HCT116 (cell line): ENCODE data around the gene TOPORS. TPM values are rescaled to one million over a fixed set of nuclear protein-coding genes. Genes with fewer than 3 reads are reported as not detected.

ENCODE experiments used
- ATAC-seq: fragments of 200-7000 bp; cut with Tn5 transposase; 2 replicates; pipeline ENCODE4 v1.9.1; 2020; ENCODE audit warnings: mild to moderate bottlenecking, moderate library complexity
- BruUV-seq: library from RNA; stranded (reverse); fragments of 400-500 nt; replicated peaks from 2 replicates; lab custom pipeline; 2021; lab: Mats Ljungman, UMichigan
- CTCF ChIA-PET: fragments of 300-600 bp; sonication (Branson Sonifier 250); formaldehyde crosslinking; loops from one replicate; lab custom pipeline; 2021; ENCODE audit warnings: antibody characterized with exemption; lab: Charles Lee
- POLR2A ChIA-PET: fragments of 300-600, 350-600 bp; sonication (Branson Sonifier 250); formaldehyde crosslinking; loops from one replicate; lab custom pipeline; 2021; ENCODE audit warnings: antibody characterized with exemption; lab: Charles Lee
- RAD21 ChIA-PET, 2 experiments: fragments of 300-600 bp; sonication (Branson Sonifier 250); formaldehyde crosslinking; loops; one replicate each; lab custom pipeline; 2023; ENCODE audit warnings: low total read pairs in 2 of 2; ENCODE audit not compliant: uncharacterized antibody in 2 of 2, unreplicated experiment in 2 of 2, low non-redundant PET in 1 of 2; lab: Charles Lee
- DNase-seq: peaks from one replicate; pipeline ENCODE4 v3.0.0-alpha.2; 2010; ENCODE audit warnings: low read depth, low spot score
- H2AFZ ChIP-seq: fragments of 200-600 bp; shearing (Covaris generic), sonication (generic); 2 replicates; pipeline ENCODE4 v1.6.1; 2017; ENCODE audit warnings: low read depth, mixed run types, mixed read lengths, antibody characterized with exemption, low read length; ENCODE audit not compliant: poor library complexity, severe bottlenecking
- H3K27ac ChIP-seq: 2 replicates; pipeline ENCODE4 v1.5.1; 2012; ENCODE audit warnings: low read depth, low read length
- H3K27me3 ChIP-seq: fragments of 200-600 bp; sonication (generic); 2 replicates; pipeline ENCODE4 v1.6.1; 2016; ENCODE audit warnings: mixed run types, low read length, mixed read lengths; ENCODE audit not compliant: insufficient read depth
- H3K36me3 ChIP-seq, 2 experiments: fragments of 200-500 bp in 1 of 2; fragments of 200-600 bp in 1 of 2; sonication (Bioruptor generic) in 1 of 2; sonication (generic) in 1 of 2; 2 replicates each; pipeline versions ENCODE4 v1.5.1 to v1.6.1; 2014 to 2016; ENCODE audit warnings: low read length in 2 of 2, inconsistent platforms in 1 of 2, mixed read lengths in 1 of 2, mixed run types in 1 of 2; ENCODE audit not compliant: insufficient read depth in 2 of 2, control insufficient read depth in 1 of 2
- H3K4me1 ChIP-seq, 2 experiments: fragments of 200-600 bp in 1 of 2; sonication (generic) in 1 of 2; 2 replicates each; pipeline versions ENCODE4 v1.5.1 to v1.6.1; 2012 to 2017; ENCODE audit warnings: low read length in 2 of 2, inconsistent platforms in 1 of 2, mild to moderate bottlenecking in 1 of 2, mixed read lengths in 1 of 2, mixed run types in 1 of 2, moderate library complexity in 1 of 2; ENCODE audit not compliant: insufficient read depth in 2 of 2, control insufficient read depth in 1 of 2
- H3K4me2 ChIP-seq: fragments of 200-600 bp; sonication (generic); 2 replicates; pipeline ENCODE4 v1.6.1; 2017; ENCODE audit warnings: mixed run types, low read length, mixed read lengths
- H3K4me3 ChIP-seq, 2 experiments: fragments of 200-600 bp in 1 of 2; sonication (generic) in 1 of 2; replicated peaks in 1 of 2; 2 replicates each; pipeline ENCODE4 v1.5.1; 2011 to 2016; ENCODE audit warnings: low read length in 2 of 2, control low read depth in 1 of 2, low read depth in 1 of 2, mild to moderate bottlenecking in 1 of 2, mixed read lengths in 1 of 2, mixed run types in 1 of 2
- H3K79me2 ChIP-seq: fragments of 200-600 bp; sonication (generic); 2 replicates; pipeline ENCODE4 v1.6.1; 2017; ENCODE audit warnings: mild to moderate bottlenecking, mixed run types, low read length, moderate library complexity, mixed read lengths; ENCODE audit not compliant: insufficient read depth
- H3K9ac ChIP-seq: fragments of 200-600 bp; sonication (generic); 2 replicates; pipeline ENCODE4 v1.6.1; 2016; ENCODE audit warnings: low read length, mixed read lengths
- H3K9me2 ChIP-seq: fragments of 200-600 bp; sonication (generic), shearing (Covaris generic); 2 replicates; pipeline ENCODE4 v1.6.1; 2017; ENCODE audit warnings: mixed run types, mild to moderate bottlenecking, moderate library complexity; ENCODE audit not compliant: insufficient read depth
- H3K9me3 ChIP-seq, 2 experiments: fragments of 200-500 bp in 1 of 2; fragments of 200-600 bp in 1 of 2; sonication (Bioruptor generic) in 1 of 2; sonication (generic) in 1 of 2; 2 replicates each; pipeline ENCODE4 v1.6.1; 2014 to 2017; ENCODE audit warnings: low read length in 2 of 2, mixed read lengths in 2 of 2, inconsistent platforms in 1 of 2, low read depth in 1 of 2, mild to moderate bottlenecking in 1 of 2, mixed run types in 1 of 2, moderate library complexity in 1 of 2; ENCODE audit not compliant: control insufficient read depth in 1 of 2, insufficient read depth in 1 of 2
- H4K20me1 ChIP-seq: fragments of 200-600 bp; sonication (generic), shearing (Covaris generic); 2 replicates; pipeline ENCODE4 v1.6.1; 2017; ENCODE audit warnings: mixed run types, mild to moderate bottlenecking, moderate library complexity; ENCODE audit not compliant: insufficient read depth
- ATF3 ChIP-seq: IDR thresholded peaks from 2 replicates; pipeline ENCODE4 v1.6.1; 2012
- CBX3 ChIP-seq: IDR thresholded peaks from 2 replicates; pipeline ENCODE4 v1.6.1; 2012; ENCODE audit warnings: low read depth
- EGR1 ChIP-seq: IDR thresholded peaks from 2 replicates; pipeline ENCODE4 v1.6.1; 2012; ENCODE audit warnings: low read depth
- ELF1 ChIP-seq: IDR thresholded peaks from 2 replicates; pipeline ENCODE4 v1.6.1; 2012; ENCODE audit warnings: low read depth, borderline replicate concordance
- EZH2 ChIP-seq: fragments of 200-600 bp; sonication (generic); IDR thresholded peaks from 2 replicates; pipeline ENCODE4 v1.6.1; 2017; ENCODE audit warnings: antibody characterized with exemption, mixed run types
- EZH2phosphoT487 ChIP-seq: fragments of 200-600 bp; IDR thresholded peaks from 2 replicates; pipeline ENCODE4 v1.6.1; 2018; ENCODE audit warnings: antibody characterized with exemption, borderline replicate concordance
- FOSL1 ChIP-seq: IDR thresholded peaks from 2 replicates; pipeline ENCODE4 v1.6.1; 2012; ENCODE audit warnings: low read depth
- JUND ChIP-seq: IDR thresholded peaks from 2 replicates; pipeline ENCODE4 v1.6.1; 2012
- POLR2A ChIP-seq: IDR thresholded peaks from 2 replicates; pipeline ENCODE4 v1.7.0; 2011; ENCODE audit warnings: borderline replicate concordance; ENCODE audit not compliant: insufficient read depth, insufficient read length; ENCODE audit errors: extremely low read depth
- RAD21 ChIP-seq: IDR thresholded peaks from 2 replicates; pipeline ENCODE4 v1.6.1; 2012; ENCODE audit warnings: low read depth, mild to moderate bottlenecking
- SRF ChIP-seq: IDR thresholded peaks from 2 replicates; pipeline ENCODE4 v1.6.1; 2012; ENCODE audit warnings: low read depth
- TCF7L2 ChIP-seq: IDR thresholded peaks from 2 replicates; pipeline ENCODE4 v1.7.0; 2011; ENCODE audit warnings: borderline replicate concordance, inconsistent platforms; ENCODE audit not compliant: insufficient read depth, insufficient read length; ENCODE audit errors: extremely low read depth
- YY1 ChIP-seq: IDR thresholded peaks from 2 replicates; pipeline ENCODE4 v1.6.1; 2011; ENCODE audit warnings: low read length, low read depth, moderate library complexity, mild to moderate bottlenecking; ENCODE audit not compliant: insufficient replicate concordance; ENCODE audit errors: extremely low read depth
- ZFX ChIP-seq: fragments of 450-650 bp; IDR thresholded peaks from 2 replicates; pipeline ENCODE4 v1.6.1; 2017
- ZNF274 ChIP-seq: fragments of 200-500 bp; sonication (Bioruptor generic); IDR thresholded peaks from 2 replicates; pipeline ENCODE4 v1.6.1; 2014; ENCODE audit warnings: mild to moderate bottlenecking, low read depth, low read length, inconsistent platforms
- intact Hi-C: fragments of 100-400 bp; cut with micrococcal nuclease; formaldehyde crosslinking; loops from 2 replicates; pipeline ENCODE4 v1.10.0; 2022
- total RNA-seq: library from RNA; stranded (reverse); gene quantifications from one replicate; pipeline ENCODE4 v1.2.1, GENCODE V29; 2021; ENCODE audit not compliant: unreplicated experiment
- TF ChIP-seq, protein P1 (sequence below): IDR thresholded peaks from 2 replicates; pipeline ENCODE4 v1.6.1; 2012
- TF ChIP-seq, protein P2 (sequence below): IDR thresholded peaks from 2 replicates; pipeline ENCODE4 v1.6.1; 2012; ENCODE audit warnings: low read depth

Gene TOPORS
- total RNA-seq, 1 experiment from 2014 or later: 12.7 TPM

GRCh38 chr9:32543047-32543446, 9.3 kb downstream of the TOPORS start (continued):
- TF ChIP-seq EGR1: no peak
- no peak for TF ChIP-seq JUND
- TF ChIP-seq, protein P1, sequence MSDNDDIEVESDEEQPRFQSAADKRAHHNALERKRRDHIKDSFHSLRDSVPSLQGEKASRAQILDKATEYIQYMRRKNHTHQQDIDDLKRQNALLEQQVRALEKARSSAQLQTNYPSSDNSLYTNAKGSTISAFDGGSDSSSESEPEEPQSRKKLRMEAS: no peak
- TF ChIP-seq POLR2A: no peak
- TF ChIP-seq ATF3: no peak
- TF ChIP-seq, all 23 proteins: peak for 0

DNA sequence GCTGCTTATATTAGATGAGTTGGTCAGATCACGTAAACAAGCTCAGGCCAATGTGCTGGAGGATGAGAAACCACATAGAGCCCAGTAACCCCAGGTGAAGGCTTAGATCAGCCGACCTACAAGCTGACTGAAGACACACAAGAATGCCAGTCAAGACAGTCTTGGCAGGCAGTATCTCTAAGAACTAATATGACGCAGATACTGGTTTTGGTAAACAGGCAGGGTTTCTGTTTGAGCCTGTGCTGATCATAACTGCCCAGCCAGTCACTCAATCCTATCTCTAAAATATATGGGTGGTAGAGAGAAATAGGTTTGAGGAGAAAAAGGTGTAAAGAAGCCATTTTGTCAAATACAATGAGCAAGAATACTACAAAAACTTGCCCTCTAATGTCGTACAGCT, 18.6 kb downstream of the TOPORS start:
- Histone ChIP-seq H3K9me2 (no peaks in the 10 kb centered on the region), H2AFZ (no peak overlapping the region), H3K9ac (no peak overlapping the region), H3K27me3 (no peaks in the 10 kb centered on the region), H3K4me3 (no peak overlapping the region), H4K20me1 (no peaks in the 10 kb centered on the region), H3K4me1 (no peaks in the 10 kb centered on the region)
- RAD21 ChIA-PET: no interaction called here
- no peak for DNase-seq
- intact Hi-C loops: no loop called here
- ATAC-seq: no peak
- TF ChIP-seq CBX3: no peak
- TF ChIP-seq EGR1: no peak
- TF ChIP-seq JUND: no peak
- no peak for TF ChIP-seq RAD21
- TF ChIP-seq SRF: no peak
- TF ChIP-seq TCF7L2: no peak
- TF ChIP-seq, all 23 proteins: peak for 0
- Histone ChIP-seq H3K27ac (no peak overlapping the region), H3K9me3 (no peaks in the 10 kb centered on the region), H3K4me2 (no peak overlapping the region), H3K79me2 (no peaks in the 10 kb centered on the region), H3K36me3 (no peaks in the 10 kb centered on the region)
- CTCF ChIA-PET: no interaction called here
- POLR2A ChIA-PET: no interaction called here
- no TSS peak for BruUV-seq

DNA sequence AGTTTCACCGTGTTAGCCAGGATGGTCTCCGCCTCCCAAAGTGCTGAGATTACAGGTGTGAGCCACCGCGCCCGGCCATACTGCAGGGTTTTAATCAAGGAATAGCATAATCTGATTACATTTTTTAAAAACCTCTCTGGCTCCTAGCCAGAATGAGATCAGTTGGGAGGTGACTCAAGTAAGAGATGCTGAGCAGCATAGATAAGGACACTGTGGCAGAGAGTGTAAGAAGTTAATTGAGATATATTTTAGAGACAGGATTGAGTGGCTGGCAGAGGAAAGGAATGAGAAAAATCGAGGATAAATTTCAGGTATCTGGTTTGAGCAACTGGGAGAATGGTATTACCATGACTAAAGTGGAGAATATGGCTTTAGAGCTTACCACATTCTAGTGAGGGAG, 19.1 kb downstream of the TOPORS start:
- H4K20me1 ChIP-seq: no peaks in the 10 kb centered on the region
- H3K9me2 ChIP-seq: no peaks in the 10 kb centered on the region
- H3K9ac ChIP-seq: no peak overlapping the region
- H3K79me2 ChIP-seq: no peaks in the 10 kb centered on the region
- H2AFZ ChIP-seq: no peak overlapping the region
- H3K27ac ChIP-seq: no peak overlapping the region
- intact Hi-C loops: no loop called here
- no peaks in the 10 kb centered on the region for H3K36me3 ChIP-seq
- ChIA-PET POLR2A (no interaction called here), RAD21 (no interaction called here), CTCF (no interaction called here)
- ATAC-seq (no peak), DNase-seq (no peak)
- no peaks in the 10 kb centered on the region for H3K27me3 ChIP-seq
- H3K4me3 ChIP-seq: no peak overlapping the region
- no TSS peak for BruUV-seq
- H3K4me2 ChIP-seq: no peak overlapping the region
- no peaks in the 10 kb centered on the region for H3K4me1 ChIP-seq
- no peaks in the 10 kb centered on the region for H3K9me3 ChIP-seq
- TF ChIP-seq, protein P2, sequence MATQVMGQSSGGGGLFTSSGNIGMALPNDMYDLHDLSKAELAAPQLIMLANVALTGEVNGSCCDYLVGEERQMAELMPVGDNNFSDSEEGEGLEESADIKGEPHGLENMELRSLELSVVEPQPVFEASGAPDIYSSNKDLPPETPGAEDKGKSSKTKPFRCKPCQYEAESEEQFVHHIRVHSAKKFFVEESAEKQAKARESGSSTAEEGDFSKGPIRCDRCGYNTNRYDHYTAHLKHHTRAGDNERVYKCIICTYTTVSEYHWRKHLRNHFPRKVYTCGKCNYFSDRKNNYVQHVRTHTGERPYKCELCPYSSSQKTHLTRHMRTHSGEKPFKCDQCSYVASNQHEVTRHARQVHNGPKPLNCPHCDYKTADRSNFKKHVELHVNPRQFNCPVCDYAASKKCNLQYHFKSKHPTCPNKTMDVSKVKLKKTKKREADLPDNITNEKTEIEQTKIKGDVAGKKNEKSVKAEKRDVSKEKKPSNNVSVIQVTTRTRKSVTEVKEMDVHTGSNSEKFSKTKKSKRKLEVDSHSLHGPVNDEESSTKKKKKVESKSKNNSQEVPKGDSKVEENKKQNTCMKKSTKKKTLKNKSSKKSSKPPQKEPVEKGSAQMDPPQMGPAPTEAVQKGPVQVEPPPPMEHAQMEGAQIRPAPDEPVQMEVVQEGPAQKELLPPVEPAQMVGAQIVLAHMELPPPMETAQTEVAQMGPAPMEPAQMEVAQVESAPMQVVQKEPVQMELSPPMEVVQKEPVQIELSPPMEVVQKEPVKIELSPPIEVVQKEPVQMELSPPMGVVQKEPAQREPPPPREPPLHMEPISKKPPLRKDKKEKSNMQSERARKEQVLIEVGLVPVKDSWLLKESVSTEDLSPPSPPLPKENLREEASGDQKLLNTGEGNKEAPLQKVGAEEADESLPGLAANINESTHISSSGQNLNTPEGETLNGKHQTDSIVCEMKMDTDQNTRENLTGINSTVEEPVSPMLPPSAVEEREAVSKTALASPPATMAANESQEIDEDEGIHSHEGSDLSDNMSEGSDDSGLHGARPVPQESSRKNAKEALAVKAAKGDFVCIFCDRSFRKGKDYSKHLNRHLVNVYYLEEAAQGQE: no peak
- TF ChIP-seq FOSL1 (no peak), CBX3 (no peak), ZNF274 (no peak), EZH2 (no peak), TCF7L2 (no peak), ZFX (no peak), ELF1 (no peak), YY1 (no peak), EZH2phosphoT487 (no peak), EGR1 (no peak)
- TF ChIP-seq, protein P1: no peak
